ENCODE results near the gene APLP2. TPM values are rescaled to one million over a fixed set of nuclear protein-coding genes. Genes with fewer than 3 reads are reported as not detected.

APLP2 gene
- total and polyA plus RNA-seq, 9 of the 15 experiments (the other 6 are each of a cell fraction or from before 2014, with no cell fraction given), result 17.4 to 164 (median 118) TPM

DNA sequence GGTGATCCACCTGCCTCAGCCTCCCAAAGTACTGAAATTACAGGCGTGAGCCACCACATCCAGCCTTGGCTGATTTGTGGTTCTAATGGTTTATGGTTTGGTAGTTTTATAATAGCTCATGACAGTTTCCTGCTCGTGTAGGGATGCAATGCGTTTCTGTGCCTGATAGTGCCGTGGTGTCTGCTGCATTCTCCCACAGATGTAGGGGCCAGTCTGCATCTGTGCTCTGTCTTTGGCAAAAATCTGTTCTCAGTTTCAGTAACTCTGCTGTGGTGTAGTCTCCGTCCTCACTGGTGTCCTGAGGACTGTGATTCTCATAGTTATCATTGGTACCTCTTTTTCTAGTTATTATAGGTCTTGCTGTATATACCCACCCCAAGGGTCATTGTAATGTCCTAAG is 106.2 kb downstream of the APLP2 start (continued):
- no peak for TF ChIP-seq MYNN (IDR thresholded peaks at IDR 0.05)
- TF ChIP-seq MYNN (CRISPR knock-in tag; IDR thresholded peaks at IDR 0.05), result no peak

- Histone ChIP-seq H2AFZ (ENCODE audit: low read depth, low read length) (no peak overlapping the region), H3K9ac (ENCODE audit: insufficient read depth in 1 of 2, low read depth in 2 of 2, low read length in 2 of 2) (no peak overlapping the region), H4K20me1 (replicated peaks; ENCODE audit: control insufficient read depth, insufficient read depth, low read length) (peaks cover 4% of the 10 kb centered on the region; the same call in 1 of the 2 replicates), H3K27me3 (ENCODE audit: control insufficient read depth in 2 of 2, insufficient read depth in 2 of 2, low read length in 2 of 2) (peaks cover 52 to 86% of the 10 kb centered on the region in 2 experiments), H3K4me2 (ENCODE audit: insufficient read depth, low read length) (no peak overlapping the region), H3K36me3 (ENCODE audit: control insufficient read depth, insufficient read depth, low read length) (no peaks in the 10 kb centered on the region), H3K9me3 (replicated peaks; ENCODE audit: control insufficient read depth, insufficient read depth, low read depth, low read length) (no peaks in the 10 kb centered on the region), H3K9me1 (ENCODE audit: control insufficient read depth, insufficient read depth, low read length) (no peaks in the 10 kb centered on the region), H3K27ac (ENCODE audit: extremely low read depth, low read depth, low read length) (no peak overlapping the region), H3K4me1 (replicated peaks in 1 of 2; ENCODE audit: control insufficient read depth in 2 of 2, insufficient read depth in 2 of 2, low read length in 2 of 2) (peaks cover 0 to 3% of the 10 kb centered on the region in 2 experiments; a peak in 2 of 5 replicates), H3K4me3 (no peak overlapping the region), H3K79me2 (ENCODE audit: control insufficient read depth, insufficient read depth, low read length) (no peaks in the 10 kb centered on the region)
- no peak for FAIRE-seq
- DNase-seq (ENCODE audit: extremely low read depth in 1 of 4, low spot score in 3 of 4), result no peak
- in situ Hi-C loops (cut with MboI) (no loop called here), intact Hi-C loops (cut with micrococcal nuclease) (no loop called here)
- WGBS (ENCODE audit: insufficient coverage, low coverage, missing lambda C conversion rate), result 2% methylated on average over 10 of the region's 10 CpGs
- POLR2A ChIA-PET, result interaction anchor here (0.6 to 1.0 kb wide), 2 partner anchors 34 to 681 kb away, joined by 3 read pairs; no protein-coding TSS in a partner anchor
- no peak for ATAC-seq
- BruUV-seq (replicated peaks), result no TSS peak
- CTCF ChIA-PET (ENCODE audit: low intra/inter-chr PET ratio), result no interaction called here
- TF ChIP-seq SMAD1 (IDR thresholded peaks at IDR 0.05; ENCODE audit: low read depth, low read length, partially characterized antibody) (no peak), CAMTA2 (CRISPR knock-in tag; conservative IDR thresholded peaks at IDR 0.05) (no peak), BDP1 (IDR thresholded peaks at IDR 0.05; ENCODE audit: insufficient read depth, insufficient read length) (no peak), GMEB1 (CRISPR knock-in tag; IDR thresholded peaks at IDR 0.05) (no peak), ZNF184 (CRISPR knock-in tag; IDR thresholded peaks at IDR 0.05) (no peak), ZBTB12 (CRISPR knock-in tag; IDR thresholded peaks at IDR 0.05) (no peak), SPI1 (IDR thresholded peaks at IDR 0.05; ENCODE audit: borderline replicate concordance, low read depth, low read length) (no peak), GTF2A2 (tag; IDR thresholded peaks at IDR 0.05) (no peak), BRD9 (IDR thresholded peaks at IDR 0.05; ENCODE audit: low read depth, partially characterized antibody) (no peak), ZNF316 (IDR thresholded peaks at IDR 0.05) (no peak), ZNF3 (CRISPR knock-in tag; IDR thresholded peaks at IDR 0.05) (no peak), NRF1 (conservative IDR thresholded peaks at IDR 0.05 in 1 of 2, IDR thresholded peaks at IDR 0.05 in 1 of 2) (no peak)
- TF ChIP-seq, protein P1, sequence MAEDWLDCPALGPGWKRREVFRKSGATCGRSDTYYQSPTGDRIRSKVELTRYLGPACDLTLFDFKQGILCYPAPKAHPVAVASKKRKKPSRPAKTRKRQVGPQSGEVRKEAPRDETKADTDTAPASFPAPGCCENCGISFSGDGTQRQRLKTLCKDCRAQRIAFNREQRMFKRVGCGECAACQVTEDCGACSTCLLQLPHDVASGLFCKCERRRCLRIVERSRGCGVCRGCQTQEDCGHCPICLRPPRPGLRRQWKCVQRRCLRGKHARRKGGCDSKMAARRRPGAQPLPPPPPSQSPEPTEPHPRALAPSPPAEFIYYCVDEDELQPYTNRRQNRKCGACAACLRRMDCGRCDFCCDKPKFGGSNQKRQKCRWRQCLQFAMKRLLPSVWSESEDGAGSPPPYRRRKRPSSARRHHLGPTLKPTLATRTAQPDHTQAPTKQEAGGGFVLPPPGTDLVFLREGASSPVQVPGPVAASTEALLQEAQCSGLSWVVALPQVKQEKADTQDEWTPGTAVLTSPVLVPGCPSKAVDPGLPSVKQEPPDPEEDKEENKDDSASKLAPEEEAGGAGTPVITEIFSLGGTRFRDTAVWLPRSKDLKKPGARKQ (CRISPR knock-in tag; IDR thresholded peaks at IDR 0.05), result no peak
- TF ChIP-seq, protein P2, sequence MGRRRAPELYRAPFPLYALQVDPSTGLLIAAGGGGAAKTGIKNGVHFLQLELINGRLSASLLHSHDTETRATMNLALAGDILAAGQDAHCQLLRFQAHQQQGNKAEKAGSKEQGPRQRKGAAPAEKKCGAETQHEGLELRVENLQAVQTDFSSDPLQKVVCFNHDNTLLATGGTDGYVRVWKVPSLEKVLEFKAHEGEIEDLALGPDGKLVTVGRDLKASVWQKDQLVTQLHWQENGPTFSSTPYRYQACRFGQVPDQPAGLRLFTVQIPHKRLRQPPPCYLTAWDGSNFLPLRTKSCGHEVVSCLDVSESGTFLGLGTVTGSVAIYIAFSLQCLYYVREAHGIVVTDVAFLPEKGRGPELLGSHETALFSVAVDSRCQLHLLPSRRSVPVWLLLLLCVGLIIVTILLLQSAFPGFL (CRISPR knock-in tag; IDR thresholded peaks at IDR 0.05), result no peak
These were observed 108.1 kb downstream of the APLP2 start for GRCh38 chr11:130177782-130178181.
